Fibroblast of lung (primary cell): ENCODE measurements around the gene CHCHD2.
"Not testable (repeated sequence)": the region's sequence is repeated elsewhere in the genome, so short reads cannot be mapped to it uniquely, and the experiment has no call there.

Source experiments
- CTCF ChIP-seq, 2 donors: IDR thresholded peaks in 1 of 2; conservative IDR thresholded peaks in 1 of 2; 1 replicate in 1 of 2; 2 replicates in 1 of 2; pipeline ENCODE4 v1.5.1; 2011 to 2012; ENCODE audit warnings: low read length in 2 of 2, control low read depth in 1 of 2, inconsistent platforms in 1 of 2, low read depth in 1 of 2, mild to moderate bottlenecking in 1 of 2
- EZH2 ChIP-seq: IDR thresholded peaks from 2 replicates; pipeline ENCODE4 v1.5.1; 2012; ENCODE audit warnings: low read length, control low read depth, mild to moderate bottlenecking; ENCODE audit errors: missing control alignments

DNA sequence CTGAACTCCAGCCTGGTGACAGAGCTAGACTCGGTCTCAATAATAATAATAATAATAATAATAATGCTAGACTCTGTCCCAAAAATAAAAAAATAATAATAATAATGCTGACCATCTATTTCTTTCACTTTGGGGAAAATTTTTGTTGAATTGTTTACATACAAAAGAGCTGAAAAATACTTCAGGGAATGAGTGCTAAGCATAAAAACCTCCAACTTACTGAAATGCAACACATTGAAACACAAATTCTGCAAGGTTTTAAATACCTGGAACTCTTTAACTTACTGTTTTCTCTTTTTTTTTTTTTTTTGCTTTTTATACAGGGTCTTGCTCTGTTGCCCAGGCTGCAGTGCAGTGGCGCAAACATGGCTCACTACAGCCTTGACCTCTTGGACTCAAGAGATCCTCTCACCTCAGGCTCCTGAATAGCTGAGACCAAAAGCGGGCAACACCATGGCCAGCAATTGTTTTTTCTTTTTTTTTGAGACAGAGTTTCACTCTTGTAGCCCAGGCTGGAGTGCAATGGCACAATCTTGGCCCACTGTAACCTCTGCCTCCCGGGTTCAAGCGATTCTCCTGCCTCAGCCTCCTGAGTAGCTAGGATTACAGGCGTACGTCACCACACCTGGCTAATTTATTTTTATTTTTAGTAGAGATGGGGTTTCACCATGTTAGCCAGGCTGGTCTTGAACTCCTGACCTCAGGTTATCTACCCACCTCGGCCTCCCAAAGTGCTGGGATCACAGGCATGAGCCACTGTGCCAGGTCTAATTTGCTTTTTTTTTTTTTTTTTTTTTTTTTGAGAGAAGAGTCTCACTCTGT, 7.9 kb downstream of the CHCHD2 start:
- TF ChIP-seq CTCF (conservative IDR thresholded peaks at IDR 0.05 in 1 of 2, IDR thresholded peaks at IDR 0.05 in 1 of 2; ENCODE audit: low read depth in 1 of 2, low read length in 2 of 2); EZH2: not testable (repeated sequence)
